ENCODE results near the gene KLKB1. TPM values are rescaled to one million over a fixed set of nuclear protein-coding genes. Genes with fewer than 3 reads are reported as not detected.
"Not testable (repeated sequence)": the region's sequence is repeated elsewhere in the genome, so short reads cannot be mapped to it uniquely, and the experiment has no call there.

Gene KLKB1
- total RNA-seq, 2 donors from 2014 or later: 0.67 TPM; not detected in 1

- ATAC-seq (replicated peaks): no peak
- Mint-ChIP-seq H3K27me3 (peaks cover 30% of the 10 kb centered on the region), H3K9me3 (no peaks in the 10 kb centered on the region)
Measured at GRCh38 chr4:186265683-186266652, 38.7 kb downstream of the KLKB1 start, which contains the start of gene F11. F11 (plus strand) TSS chr4:186266189; CDS start chr4:186267137, 948 bp downstream.

GRCh38 chr4:186266729-186267456 is 39.6 kb downstream of the KLKB1 start:
- no peaks in the 10 kb centered on the region for H3K4me1 Mint-ChIP-seq
- ATAC-seq (replicated peaks): no peak

More at GRCh38 chr4:186265683-186266652, 38.7 kb downstream of the KLKB1 start, which contains the start of gene F11:
- Mint-ChIP-seq H3K27ac (no peak within 1 kb of the TSS), H3K36me3 (ENCODE audit: low read depth) (no peaks in the 10 kb centered on the region), H3K4me1 (no peaks in the 10 kb centered on the region), H3K4me3 (no peak within 1 kb of the TSS)

GRCh38 chr4:186271081-186271678 is 43.9 kb downstream of the KLKB1 start:
- Mint-ChIP-seq H3K36me3 (ENCODE audit: low read depth) (no peaks in the 10 kb centered on the region), H3K9me3 (no peaks in the 10 kb centered on the region), H3K27me3 (peaks cover 21% of the 10 kb centered on the region), H3K4me1 (no peaks in the 10 kb centered on the region), H3K27ac (no peak overlapping the region), H3K4me3 (no peak overlapping the region)
- ATAC-seq (replicated peaks): no peak

More at GRCh38 chr4:186266729-186267456, 39.6 kb downstream of the KLKB1 start:
- H3K27me3 Mint-ChIP-seq: peaks cover 30% of the 10 kb centered on the region
- H3K36me3 Mint-ChIP-seq (ENCODE audit: low read depth): no peaks in the 10 kb centered on the region
- H3K9me3 Mint-ChIP-seq: no peaks in the 10 kb centered on the region
- H3K27ac Mint-ChIP-seq: no peak overlapping the region
- no peak overlapping the region for H3K4me3 Mint-ChIP-seq

GRCh38 chr4:186272699-186273391 is 45.5 kb downstream of the KLKB1 start:
- Mint-ChIP-seq H3K27me3 (peaks cover 11% of the 10 kb centered on the region), H3K4me3 (no peak overlapping the region), H3K27ac (no peak overlapping the region), H3K4me1 (no peaks in the 10 kb centered on the region), H3K9me3 (no peaks in the 10 kb centered on the region), H3K36me3 (ENCODE audit: low read depth) (no peaks in the 10 kb centered on the region)
- no peak for ATAC-seq (replicated peaks)

GRCh38 chr4:186273392-186273789 is 46.1 kb downstream of the KLKB1 start:
- H3K4me3 Mint-ChIP-seq; H3K4me1 Mint-ChIP-seq; H3K27ac Mint-ChIP-seq; H3K9me3 Mint-ChIP-seq; ATAC-seq (replicated peaks); H3K36me3 Mint-ChIP-seq (ENCODE audit: low read depth): not testable (repeated sequence)
- H3K27me3 Mint-ChIP-seq: peaks cover 11% of the 10 kb centered on the region

- Mint-ChIP-seq H3K4me3 (no peak overlapping the region), H3K27me3 (peaks cover 7% of the 10 kb centered on the region), H3K4me1 (no peaks in the 10 kb centered on the region), H3K27ac (no peak overlapping the region), H3K9me3 (no peaks in the 10 kb centered on the region), H3K36me3 (ENCODE audit: low read depth) (no peaks in the 10 kb centered on the region)
- ATAC-seq (replicated peaks): no peak
Measured at GRCh38 chr4:186283311-186283710, 56.0 kb downstream of the KLKB1 start.

GRCh38 chr4:186285147-186285546 is 57.8 kb downstream of the KLKB1 start:
- Mint-ChIP-seq H3K27me3 (peaks cover 9% of the 10 kb centered on the region), H3K4me1 (no peaks in the 10 kb centered on the region), H3K4me3 (no peak overlapping the region), H3K36me3 (ENCODE audit: low read depth) (no peaks in the 10 kb centered on the region), H3K27ac (no peak overlapping the region), H3K9me3 (no peaks in the 10 kb centered on the region)
- ATAC-seq (replicated peaks): no peak

GRCh38 chr4:186286581-186286980 is 59.3 kb downstream of the KLKB1 start:
- no peak overlapping the region for H3K4me3 Mint-ChIP-seq
- H3K36me3 Mint-ChIP-seq (ENCODE audit: low read depth): no peaks in the 10 kb centered on the region
- H3K27ac Mint-ChIP-seq: no peak overlapping the region
- no peaks in the 10 kb centered on the region for H3K4me1 Mint-ChIP-seq
- no peak for ATAC-seq (replicated peaks)
- H3K27me3 Mint-ChIP-seq: peaks cover 13% of the 10 kb centered on the region
- no peaks in the 10 kb centered on the region for H3K9me3 Mint-ChIP-seq

GRCh38 chr4:186291256-186291890 is 64.1 kb downstream of the KLKB1 start:
- no peak for ATAC-seq (replicated peaks)
- H3K27ac Mint-ChIP-seq: no peak overlapping the region
- no peak overlapping the region for H3K4me3 Mint-ChIP-seq
- no peaks in the 10 kb centered on the region for H3K36me3 Mint-ChIP-seq (ENCODE audit: low read depth)
- peaks cover 18% of the 10 kb centered on the region for H3K27me3 Mint-ChIP-seq
- no peaks in the 10 kb centered on the region for H3K9me3 Mint-ChIP-seq
- no peaks in the 10 kb centered on the region for H3K4me1 Mint-ChIP-seq

GRCh38 chr4:186294160-186294559 is 66.9 kb downstream of the KLKB1 start:
- ATAC-seq (replicated peaks): peak; percentile 52
- Mint-ChIP-seq H3K4me3 (no peak overlapping the region), H3K4me1 (peaks cover 5% of the 10 kb centered on the region), H3K9me3 (no peaks in the 10 kb centered on the region), H3K27me3 (peaks cover 32% of the 10 kb centered on the region), H3K27ac (no peak overlapping the region), H3K36me3 (ENCODE audit: low read depth) (no peaks in the 10 kb centered on the region)

- Mint-ChIP-seq H3K4me3 (no peak overlapping the region), H3K36me3 (ENCODE audit: low read depth) (no peaks in the 10 kb centered on the region), H3K27ac (no peak overlapping the region), H3K27me3 (peaks cover 28% of the 10 kb centered on the region), H3K9me3 (no peaks in the 10 kb centered on the region), H3K4me1 (peaks cover 5% of the 10 kb centered on the region)
- ATAC-seq (replicated peaks): no peak
Measured at GRCh38 chr4:186296481-186296880, 69.2 kb downstream of the KLKB1 start.

- no peaks in the 10 kb centered on the region for H3K9me3 Mint-ChIP-seq
- H3K27me3 Mint-ChIP-seq: peaks cover 28% of the 10 kb centered on the region
- no peaks in the 10 kb centered on the region for H3K36me3 Mint-ChIP-seq (ENCODE audit: low read depth)
- H3K4me1 Mint-ChIP-seq: peaks cover 5% of the 10 kb centered on the region
- H3K4me3 Mint-ChIP-seq: no peak overlapping the region
- no peak for ATAC-seq (replicated peaks)
- H3K27ac Mint-ChIP-seq: no peak overlapping the region
Measured at GRCh38 chr4:186297013-186297645, 69.8 kb downstream of the KLKB1 start.

GRCh38 chr4:186298031-186298647 is 70.8 kb downstream of the KLKB1 start:
- H3K4me3 Mint-ChIP-seq: no peak overlapping the region
- H3K27ac Mint-ChIP-seq: no peak overlapping the region
- H3K4me1 Mint-ChIP-seq: peaks cover 5% of the 10 kb centered on the region
- peaks cover 28% of the 10 kb centered on the region for H3K27me3 Mint-ChIP-seq
- H3K36me3 Mint-ChIP-seq (ENCODE audit: low read depth): no peaks in the 10 kb centered on the region
- H3K9me3 Mint-ChIP-seq: no peaks in the 10 kb centered on the region
- no peak for ATAC-seq (replicated peaks)
